ENCODE measurements around the gene MORN1. TPM values are rescaled to one million over a fixed set of nuclear protein-coding genes. Genes with fewer than 3 reads are reported as not detected.

MORN1 gene
- polyA plus RNA-seq, 1 of the 3 experiments (the other 2 are of a cell fraction): 16.3 TPM

GRCh38 chr1:2337081-2337480 lies 54.3 kb downstream of the MORN1 start (continued):
- TF ChIP-seq SMC3 (IDR thresholded peaks at IDR 0.05; ENCODE audit: low read depth, low read length): no peak
- no peak for TF ChIP-seq NFIC (IDR thresholded peaks at IDR 0.05; ENCODE audit: borderline replicate concordance)
- no peak for TF ChIP-seq TCF12 (IDR thresholded peaks at IDR 0.05)
- TF ChIP-seq FOSL2 (IDR thresholded peaks at IDR 0.05; ENCODE audit: borderline replicate concordance, low read depth): no peak
- TF ChIP-seq USF2 (IDR thresholded peaks at IDR 0.05; ENCODE audit: borderline replicate concordance, low read depth, low read length): no peak
- TF ChIP-seq RXRA (IDR thresholded peaks at IDR 0.05; ENCODE audit: borderline replicate concordance, low read depth): no peak
- no peak for TF ChIP-seq RCOR1 (IDR thresholded peaks at IDR 0.05; ENCODE audit: low read length)
- no peak for TF ChIP-seq ELF1 (IDR thresholded peaks at IDR 0.05)

DNA sequence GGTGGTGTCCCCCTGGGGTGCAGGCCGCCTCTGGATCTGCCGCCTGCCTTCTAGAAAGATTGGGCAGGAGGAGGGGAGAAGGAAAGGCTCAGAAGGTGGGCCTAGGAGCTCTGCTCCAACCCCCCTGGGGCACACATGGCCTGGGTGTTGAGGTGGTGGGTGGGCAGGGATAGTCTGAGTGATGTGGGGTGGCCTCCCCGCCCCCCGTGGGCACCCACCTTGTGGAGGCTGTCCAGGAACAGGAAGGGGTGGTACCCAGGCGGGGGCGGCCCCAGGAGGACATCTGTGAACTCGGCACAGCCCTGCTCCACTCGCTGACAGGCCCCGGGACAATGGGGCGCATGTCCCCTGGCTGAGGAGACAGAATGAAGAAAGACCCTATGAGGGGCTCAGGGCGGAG lies 54.9 kb downstream of the MORN1 start:
- Histone ChIP-seq H3K9ac (no peak overlapping the region), H3K9me3 (no peaks in the 10 kb centered on the region)

More for the DNA sequence above, 54.9 kb downstream of the MORN1 start:
- no peak for TF ChIP-seq ELF1 (IDR thresholded peaks at IDR 0.05)
- TF ChIP-seq SMC3 (IDR thresholded peaks at IDR 0.05; ENCODE audit: low read depth, low read length): no peak
- TF ChIP-seq, protein P1, sequence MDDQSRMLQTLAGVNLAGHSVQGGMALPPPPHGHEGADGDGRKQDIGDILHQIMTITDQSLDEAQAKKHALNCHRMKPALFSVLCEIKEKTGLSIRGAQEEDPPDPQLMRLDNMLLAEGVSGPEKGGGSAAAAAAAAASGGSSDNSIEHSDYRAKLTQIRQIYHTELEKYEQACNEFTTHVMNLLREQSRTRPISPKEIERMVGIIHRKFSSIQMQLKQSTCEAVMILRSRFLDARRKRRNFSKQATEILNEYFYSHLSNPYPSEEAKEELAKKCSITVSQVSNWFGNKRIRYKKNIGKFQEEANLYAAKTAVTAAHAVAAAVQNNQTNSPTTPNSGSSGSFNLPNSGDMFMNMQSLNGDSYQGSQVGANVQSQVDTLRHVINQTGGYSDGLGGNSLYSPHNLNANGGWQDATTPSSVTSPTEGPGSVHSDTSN (IDR thresholded peaks at IDR 0.05): no peak
- no peak for TF ChIP-seq EP300 (IDR thresholded peaks at IDR 0.05; ENCODE audit: borderline replicate concordance in 1 of 2, low read depth in 1 of 2, low read length in 1 of 2)
- TF ChIP-seq FOXJ3 (CRISPR knock-in tag; IDR thresholded peaks at IDR 0.05): no peak
- no peak for TF ChIP-seq NRF1 (IDR thresholded peaks at IDR 0.05; ENCODE audit: low read depth, low read length)
- TF ChIP-seq MAX (IDR thresholded peaks at IDR 0.05; ENCODE audit: low read depth): no peak
- TF ChIP-seq, protein P2, sequence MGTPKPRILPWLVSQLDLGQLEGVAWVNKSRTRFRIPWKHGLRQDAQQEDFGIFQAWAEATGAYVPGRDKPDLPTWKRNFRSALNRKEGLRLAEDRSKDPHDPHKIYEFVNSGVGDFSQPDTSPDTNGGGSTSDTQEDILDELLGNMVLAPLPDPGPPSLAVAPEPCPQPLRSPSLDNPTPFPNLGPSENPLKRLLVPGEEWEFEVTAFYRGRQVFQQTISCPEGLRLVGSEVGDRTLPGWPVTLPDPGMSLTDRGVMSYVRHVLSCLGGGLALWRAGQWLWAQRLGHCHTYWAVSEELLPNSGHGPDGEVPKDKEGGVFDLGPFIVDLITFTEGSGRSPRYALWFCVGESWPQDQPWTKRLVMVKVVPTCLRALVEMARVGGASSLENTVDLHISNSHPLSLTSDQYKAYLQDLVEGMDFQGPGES (IDR thresholded peaks at IDR 0.05; ENCODE audit: low read depth, low read length): no peak
- TF ChIP-seq GABPA (IDR thresholded peaks at IDR 0.05; ENCODE audit: low read depth): no peak
- no peak for TF ChIP-seq NFIC (IDR thresholded peaks at IDR 0.05; ENCODE audit: borderline replicate concordance)
- no peak for TF ChIP-seq EZH2phosphoT487 (IDR thresholded peaks at IDR 0.05; ENCODE audit: borderline replicate concordance, low read depth)
- TF ChIP-seq RFX5 (IDR thresholded peaks at IDR 0.05; ENCODE audit: low read length): no peak
- no peak for TF ChIP-seq USF2 (IDR thresholded peaks at IDR 0.05; ENCODE audit: borderline replicate concordance, low read depth, low read length)
- no peak for TF ChIP-seq RCOR1 (IDR thresholded peaks at IDR 0.05; ENCODE audit: low read length)
- Histone ChIP-seq H3F3A (replicated peaks; ENCODE audit: insufficient read depth) (no peaks in the 10 kb centered on the region), H3K27ac (ENCODE audit: low read depth in 2 of 2, low read length in 1 of 2) (no peak overlapping the region; a peak in 1 of 4 replicates), H3K4me3 (ENCODE audit: low read depth in 2 of 2, low read length in 1 of 2) (no peak overlapping the region), H3K36me3 (replicated peaks in 1 of 2; ENCODE audit: control insufficient read depth in 1 of 2, insufficient read depth in 2 of 2, low read length in 1 of 2) (no peaks in the 10 kb centered on the region), H3K4me2 (no peak overlapping the region), H3K27me3 (ENCODE audit: insufficient read depth) (no peaks in the 10 kb centered on the region), H3K9me2 (no peaks in the 10 kb centered on the region), H2AFZ (ENCODE audit: low read depth) (no peak overlapping the region), H3K79me2 (ENCODE audit: insufficient read depth) (no peaks in the 10 kb centered on the region), H3K4me1 (ENCODE audit: control insufficient read depth in 1 of 2, insufficient read depth in 2 of 2, low read depth in 1 of 2, low read length in 1 of 2) (peaks cover 0 to 3% of the 10 kb centered on the region in 2 experiments; a peak in 1 of 4 replicates), H4K20me1 (ENCODE audit: insufficient read depth) (no peaks in the 10 kb centered on the region)
- DNase-seq: no peak
- CTCF ChIA-PET: interaction anchor here (2.6 kb wide), 1 partner anchor 141 kb away, joined by 11 read pairs; the partner anchor contains the start of gene FAAP20
- POLR2A ChIA-PET: no interaction called here
- WGBS (ENCODE audit: low lambda C conversion rate): 20% methylated on average over 1 of the region's 11 CpGs

Measured in SK-N-SH (cell line).